Measurements from ENCODE around the gene C1orf74. TPM values are rescaled to one million over a fixed set of nuclear protein-coding genes. Genes with fewer than 3 reads are reported as not detected.

C1orf74 gene
- polyA plus RNA-seq, 1 of the 3 experiments (the other 2 are of a cell fraction) = 1.5 TPM

DNA sequence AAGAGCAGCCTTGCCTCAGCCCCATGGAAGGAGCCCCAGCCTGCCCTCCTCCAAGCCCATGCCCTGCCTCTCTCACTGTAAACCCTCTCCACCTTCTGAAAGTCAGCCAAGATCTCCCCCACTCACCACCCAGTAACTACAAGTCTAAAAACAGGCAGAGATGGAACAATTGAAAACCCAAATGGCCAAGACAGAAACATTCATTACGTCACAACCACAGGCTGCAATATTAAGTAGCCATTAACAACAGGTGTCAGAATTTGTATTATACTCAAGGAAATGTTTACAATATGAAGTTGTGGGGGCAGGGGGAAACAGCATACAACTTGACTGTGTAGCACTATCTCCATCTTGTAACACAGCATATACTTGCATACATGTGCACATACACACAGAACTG lies 19.2 kb upstream of the C1orf74 start:
- CTCF ChIA-PET = interaction anchor here (1.1 to 5.0 kb wide), 2 partner anchors 19 to 24 kb away, joined by 3 to 33 read pairs; partner anchors contain the start of gene UTP25
- no peak for TF ChIP-seq RAD21 (IDR thresholded peaks at IDR 0.05; ENCODE audit: low read length)
- TF ChIP-seq MXI1 (IDR thresholded peaks at IDR 0.05; ENCODE audit: low read depth, low read length) = no peak
- TF ChIP-seq, protein P1, sequence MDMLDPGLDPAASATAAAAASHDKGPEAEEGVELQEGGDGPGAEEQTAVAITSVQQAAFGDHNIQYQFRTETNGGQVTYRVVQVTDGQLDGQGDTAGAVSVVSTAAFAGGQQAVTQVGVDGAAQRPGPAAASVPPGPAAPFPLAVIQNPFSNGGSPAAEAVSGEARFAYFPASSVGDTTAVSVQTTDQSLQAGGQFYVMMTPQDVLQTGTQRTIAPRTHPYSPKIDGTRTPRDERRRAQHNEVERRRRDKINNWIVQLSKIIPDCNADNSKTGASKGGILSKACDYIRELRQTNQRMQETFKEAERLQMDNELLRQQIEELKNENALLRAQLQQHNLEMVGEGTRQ (IDR thresholded peaks at IDR 0.05; ENCODE audit: borderline replicate concordance, low read depth, low read length) = no peak
- no peak for TF ChIP-seq RXRA (IDR thresholded peaks at IDR 0.05; ENCODE audit: borderline replicate concordance, low read depth)
- TF ChIP-seq ELF1 (IDR thresholded peaks at IDR 0.05) = no peak
- no peak for TF ChIP-seq EP300 (IDR thresholded peaks at IDR 0.05; ENCODE audit: borderline replicate concordance in 1 of 2, low read depth in 1 of 2, low read length in 1 of 2)
- TF ChIP-seq, protein P2, sequence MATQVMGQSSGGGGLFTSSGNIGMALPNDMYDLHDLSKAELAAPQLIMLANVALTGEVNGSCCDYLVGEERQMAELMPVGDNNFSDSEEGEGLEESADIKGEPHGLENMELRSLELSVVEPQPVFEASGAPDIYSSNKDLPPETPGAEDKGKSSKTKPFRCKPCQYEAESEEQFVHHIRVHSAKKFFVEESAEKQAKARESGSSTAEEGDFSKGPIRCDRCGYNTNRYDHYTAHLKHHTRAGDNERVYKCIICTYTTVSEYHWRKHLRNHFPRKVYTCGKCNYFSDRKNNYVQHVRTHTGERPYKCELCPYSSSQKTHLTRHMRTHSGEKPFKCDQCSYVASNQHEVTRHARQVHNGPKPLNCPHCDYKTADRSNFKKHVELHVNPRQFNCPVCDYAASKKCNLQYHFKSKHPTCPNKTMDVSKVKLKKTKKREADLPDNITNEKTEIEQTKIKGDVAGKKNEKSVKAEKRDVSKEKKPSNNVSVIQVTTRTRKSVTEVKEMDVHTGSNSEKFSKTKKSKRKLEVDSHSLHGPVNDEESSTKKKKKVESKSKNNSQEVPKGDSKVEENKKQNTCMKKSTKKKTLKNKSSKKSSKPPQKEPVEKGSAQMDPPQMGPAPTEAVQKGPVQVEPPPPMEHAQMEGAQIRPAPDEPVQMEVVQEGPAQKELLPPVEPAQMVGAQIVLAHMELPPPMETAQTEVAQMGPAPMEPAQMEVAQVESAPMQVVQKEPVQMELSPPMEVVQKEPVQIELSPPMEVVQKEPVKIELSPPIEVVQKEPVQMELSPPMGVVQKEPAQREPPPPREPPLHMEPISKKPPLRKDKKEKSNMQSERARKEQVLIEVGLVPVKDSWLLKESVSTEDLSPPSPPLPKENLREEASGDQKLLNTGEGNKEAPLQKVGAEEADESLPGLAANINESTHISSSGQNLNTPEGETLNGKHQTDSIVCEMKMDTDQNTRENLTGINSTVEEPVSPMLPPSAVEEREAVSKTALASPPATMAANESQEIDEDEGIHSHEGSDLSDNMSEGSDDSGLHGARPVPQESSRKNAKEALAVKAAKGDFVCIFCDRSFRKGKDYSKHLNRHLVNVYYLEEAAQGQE (IDR thresholded peaks at IDR 0.05; ENCODE audit: low read depth, low read length) = no peak
- no peak for TF ChIP-seq FOXM1 (IDR thresholded peaks at IDR 0.05; ENCODE audit: low read depth)

DNA sequence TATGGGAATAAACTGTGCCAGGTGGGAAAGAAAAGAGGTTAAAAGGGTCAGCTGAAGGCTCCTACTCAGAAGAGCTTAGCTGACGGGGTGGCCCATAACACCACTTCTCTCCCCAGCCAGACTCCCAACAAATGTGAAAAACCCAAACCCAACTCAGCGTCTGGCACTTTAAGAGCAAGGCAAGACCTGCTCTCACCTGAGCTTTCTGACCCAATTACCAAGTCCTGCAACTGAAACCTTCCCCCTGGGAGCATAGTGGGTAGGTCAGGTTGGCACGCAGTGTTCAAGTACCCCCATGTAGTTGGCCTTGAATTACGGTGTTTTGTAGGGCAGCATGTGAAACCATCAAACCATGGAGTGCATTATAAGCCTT lies 18.4 kb upstream of the C1orf74 start:
- no peaks in the 10 kb centered on the region for H3K9me2 ChIP-seq
- ChIA-PET POLR2A (no interaction called here), CTCF (interaction anchor here (1.1 to 5.0 kb wide), 3 partner anchors 12 to 25 kb away, joined by 3 to 33 read pairs (median 3); partner anchors contain the start of gene UTP25)
- peak overlapping the region; percentile 89 to 97; a peak in 3 of 4 replicates for H3K27ac ChIP-seq (ENCODE audit: low read depth in 2 of 2, low read length in 1 of 2)
- no peak for DNase-seq
- H3K4me2 ChIP-seq = no peak overlapping the region
- no peaks in the 10 kb centered on the region for H3K36me3 ChIP-seq (replicated peaks in 1 of 2; ENCODE audit: control insufficient read depth in 1 of 2, insufficient read depth in 2 of 2, low read length in 1 of 2)
- H4K20me1 ChIP-seq (ENCODE audit: insufficient read depth) = no peaks in the 10 kb centered on the region
- TF ChIP-seq EP300 (IDR thresholded peaks at IDR 0.05; ENCODE audit: borderline replicate concordance in 1 of 2, low read depth in 1 of 2, low read length in 1 of 2) (no peak), RFX5 (IDR thresholded peaks at IDR 0.05; ENCODE audit: low read length) (no peak), NRF1 (IDR thresholded peaks at IDR 0.05; ENCODE audit: low read depth, low read length) (no peak), RXRA (IDR thresholded peaks at IDR 0.05; ENCODE audit: borderline replicate concordance, low read depth) (no peak), SIN3A (IDR thresholded peaks at IDR 0.05; ENCODE audit: borderline replicate concordance, low read depth, low read length) (no peak)
- H3K4me3 ChIP-seq (ENCODE audit: low read depth in 2 of 2, low read length in 1 of 2) = no peak overlapping the region
- peaks cover 22 to 41% of the 10 kb centered on the region in 2 experiments for H3K4me1 ChIP-seq (ENCODE audit: control insufficient read depth in 1 of 2, insufficient read depth in 2 of 2, low read depth in 1 of 2, low read length in 1 of 2)
- no peaks in the 10 kb centered on the region for H3K27me3 ChIP-seq (ENCODE audit: insufficient read depth)
- peaks cover 18% of the 10 kb centered on the region for H3F3A ChIP-seq (replicated peaks; ENCODE audit: insufficient read depth)
- no peaks in the 10 kb centered on the region for H3K9me3 ChIP-seq
- WGBS (ENCODE audit: low lambda C conversion rate) = 88% methylated on average over 3 of the region's 4 CpGs
- H2AFZ ChIP-seq (ENCODE audit: low read depth) = no peak overlapping the region
- no peaks in the 10 kb centered on the region for H3K79me2 ChIP-seq (ENCODE audit: insufficient read depth)
- no peak overlapping the region for H3K9ac ChIP-seq

More for the DNA sequence above, 19.2 kb upstream of the C1orf74 start:
- H3K36me3 ChIP-seq (replicated peaks in 1 of 2; ENCODE audit: control insufficient read depth in 1 of 2, insufficient read depth in 2 of 2, low read length in 1 of 2) = no peaks in the 10 kb centered on the region
- no peak overlapping the region for H3K4me3 ChIP-seq (ENCODE audit: low read depth in 2 of 2, low read length in 1 of 2)
- H3K9me3 ChIP-seq = no peaks in the 10 kb centered on the region
- no peak overlapping the region for H3K4me2 ChIP-seq
- H3F3A ChIP-seq (replicated peaks; ENCODE audit: insufficient read depth) = peaks cover 22% of the 10 kb centered on the region
- H2AFZ ChIP-seq (ENCODE audit: low read depth) = no peak overlapping the region
- H3K27ac ChIP-seq (ENCODE audit: low read depth in 2 of 2, low read length in 1 of 2) = no peak overlapping the region; a peak in 1 of 4 replicates
- no peak for DNase-seq
- no peaks in the 10 kb centered on the region for H4K20me1 ChIP-seq (ENCODE audit: insufficient read depth)
- H3K79me2 ChIP-seq (ENCODE audit: insufficient read depth) = no peaks in the 10 kb centered on the region
- 91% methylated on average over 1 of the region's 1 CpG for WGBS (ENCODE audit: low lambda C conversion rate)
- POLR2A ChIA-PET = no interaction called here
- H3K9me2 ChIP-seq = no peaks in the 10 kb centered on the region
- H3K4me1 ChIP-seq (ENCODE audit: control insufficient read depth in 1 of 2, insufficient read depth in 2 of 2, low read depth in 1 of 2, low read length in 1 of 2) = peaks cover 27 to 49% of the 10 kb centered on the region in 2 experiments
- no peak overlapping the region for H3K9ac ChIP-seq
- no peaks in the 10 kb centered on the region for H3K27me3 ChIP-seq (ENCODE audit: insufficient read depth)
